Measurements from ENCODE around the gene AARS2.

Gene AARS2

GRCh38 chr6:44264154-44265006 is 48.8 kb downstream of the AARS2 start:
- no peaks in the 10 kb centered on the region for H3K9me3 ChIP-seq (ENCODE audit: control insufficient read depth in 2 of 2, low read length in 2 of 2)
- peaks cover 7 to 13% of the 10 kb centered on the region in 2 donors for H3K36me3 ChIP-seq (ENCODE audit: control insufficient read depth in 2 of 2, insufficient read depth in 2 of 2, low read length in 2 of 2)
- H3K4me1 ChIP-seq (ENCODE audit: control insufficient read depth in 2 of 2, insufficient read depth in 2 of 2, low read length in 2 of 2): peaks cover 25 to 32% of the 10 kb centered on the region in 2 donors
- peaks cover 13 to 14% of the 10 kb centered on the region in 2 donors for H3K27me3 ChIP-seq (ENCODE audit: control insufficient read depth in 2 of 2, insufficient read depth in 2 of 2, low read length in 2 of 2)
- H3K4me3 ChIP-seq (ENCODE audit: low read length in 2 of 2): peak overlapping the region; percentile 80 to 87
- H3K9ac ChIP-seq (ENCODE audit: low read depth in 1 of 2, low read length in 2 of 2): peak overlapping the region; percentile 81 to 88
- peak overlapping the region; percentile 46 to 79 for H3K27ac ChIP-seq (ENCODE audit: low read depth in 2 of 2, low read length in 2 of 2)

- Histone ChIP-seq H3K9me3 (ENCODE audit: control insufficient read depth in 2 of 2, low read length in 2 of 2) (no peaks in the 10 kb centered on the region), H3K4me1 (ENCODE audit: control insufficient read depth in 2 of 2, insufficient read depth in 2 of 2, low read length in 2 of 2) (peaks cover 25 to 34% of the 10 kb centered on the region in 2 donors), H3K27me3 (ENCODE audit: control insufficient read depth in 2 of 2, insufficient read depth in 2 of 2, low read length in 2 of 2) (peaks cover 5% of the 10 kb centered on the region in 2 donors), H3K9ac (ENCODE audit: low read depth in 1 of 2, low read length in 2 of 2) (peak overlapping the region; percentile 81 to 88), H3K36me3 (ENCODE audit: control insufficient read depth in 2 of 2, insufficient read depth in 2 of 2, low read length in 2 of 2) (peaks cover 7 to 19% of the 10 kb centered on the region in 2 donors), H3K4me3 (ENCODE audit: low read length in 2 of 2) (peak overlapping the region; percentile 80 to 87), H3K27ac (ENCODE audit: low read depth in 2 of 2, low read length in 2 of 2) (peak overlapping the region; percentile 8 to 79)
Measured at GRCh38 chr6:44263354-44264100, 49.6 kb downstream of the AARS2 start.

GRCh38 chr6:44262467-44263353 is 50.4 kb downstream of the AARS2 start:
- peaks cover 28 to 39% of the 10 kb centered on the region in 2 donors for H3K4me1 ChIP-seq (ENCODE audit: control insufficient read depth in 2 of 2, insufficient read depth in 2 of 2, low read length in 2 of 2)
- H3K36me3 ChIP-seq (ENCODE audit: control insufficient read depth in 2 of 2, insufficient read depth in 2 of 2, low read length in 2 of 2): peaks cover 7 to 19% of the 10 kb centered on the region in 2 donors
- no peaks in the 10 kb centered on the region for H3K27me3 ChIP-seq (ENCODE audit: control insufficient read depth in 2 of 2, insufficient read depth in 2 of 2, low read length in 2 of 2)
- peak overlapping the region; percentile 81 to 88 for H3K9ac ChIP-seq (ENCODE audit: low read depth in 1 of 2, low read length in 2 of 2)
- H3K27ac ChIP-seq (ENCODE audit: low read depth in 2 of 2, low read length in 2 of 2): peak overlapping the region in 1 of 2 donors; percentile 79
- H3K4me3 ChIP-seq (ENCODE audit: low read length in 2 of 2): peak overlapping the region; percentile 80 to 87
- H3K9me3 ChIP-seq (ENCODE audit: control insufficient read depth in 2 of 2, low read length in 2 of 2): no peaks in the 10 kb centered on the region

- Histone ChIP-seq H3K9me3 (ENCODE audit: control insufficient read depth in 2 of 2, low read length in 2 of 2) (no peaks in the 10 kb centered on the region), H3K27ac (ENCODE audit: low read depth in 2 of 2, low read length in 2 of 2) (no peak overlapping the region), H3K36me3 (ENCODE audit: control insufficient read depth in 2 of 2, insufficient read depth in 2 of 2, low read length in 2 of 2) (peaks cover 7 to 19% of the 10 kb centered on the region in 2 donors), H3K27me3 (ENCODE audit: control insufficient read depth in 2 of 2, insufficient read depth in 2 of 2, low read length in 2 of 2) (no peaks in the 10 kb centered on the region), H3K9ac (ENCODE audit: low read depth in 1 of 2, low read length in 2 of 2) (no peak overlapping the region), H3K4me3 (ENCODE audit: low read length in 2 of 2) (no peak overlapping the region), H3K4me1 (ENCODE audit: control insufficient read depth in 2 of 2, insufficient read depth in 2 of 2, low read length in 2 of 2) (peaks cover 34 to 45% of the 10 kb centered on the region in 2 donors)
Measured at GRCh38 chr6:44261581-44261980, 51.6 kb downstream of the AARS2 start.

GRCh38 chr6:44260451-44261297 is 52.5 kb downstream of the AARS2 start:
- Histone ChIP-seq H3K9ac (ENCODE audit: low read depth in 1 of 2, low read length in 2 of 2) (no peak overlapping the region), H3K27ac (ENCODE audit: low read depth in 2 of 2, low read length in 2 of 2) (no peak overlapping the region), H3K4me3 (ENCODE audit: low read length in 2 of 2) (no peak overlapping the region), H3K27me3 (ENCODE audit: control insufficient read depth in 2 of 2, insufficient read depth in 2 of 2, low read length in 2 of 2) (no peaks in the 10 kb centered on the region), H3K9me3 (ENCODE audit: control insufficient read depth in 2 of 2, low read length in 2 of 2) (no peaks in the 10 kb centered on the region), H3K36me3 (ENCODE audit: control insufficient read depth in 2 of 2, insufficient read depth in 2 of 2, low read length in 2 of 2) (peaks cover 7 to 19% of the 10 kb centered on the region in 2 donors), H3K4me1 (ENCODE audit: control insufficient read depth in 2 of 2, insufficient read depth in 2 of 2, low read length in 2 of 2) (peaks cover 41 to 51% of the 10 kb centered on the region in 2 donors)

GRCh38 chr6:44260011-44260410 is 53.1 kb downstream of the AARS2 start:
- H3K9ac ChIP-seq (ENCODE audit: low read depth in 1 of 2, low read length in 2 of 2): no peak overlapping the region
- peaks cover 41 to 50% of the 10 kb centered on the region in 2 donors for H3K4me1 ChIP-seq (ENCODE audit: control insufficient read depth in 2 of 2, insufficient read depth in 2 of 2, low read length in 2 of 2)
- peaks cover 10 to 24% of the 10 kb centered on the region in 2 donors for H3K36me3 ChIP-seq (ENCODE audit: control insufficient read depth in 2 of 2, insufficient read depth in 2 of 2, low read length in 2 of 2)
- H3K4me3 ChIP-seq (ENCODE audit: low read length in 2 of 2): no peak overlapping the region
- H3K9me3 ChIP-seq (ENCODE audit: control insufficient read depth in 2 of 2, low read length in 2 of 2): no peaks in the 10 kb centered on the region
- H3K27ac ChIP-seq (ENCODE audit: low read depth in 2 of 2, low read length in 2 of 2): no peak overlapping the region
- H3K27me3 ChIP-seq (ENCODE audit: control insufficient read depth in 2 of 2, insufficient read depth in 2 of 2, low read length in 2 of 2): no peaks in the 10 kb centered on the region

GRCh38 chr6:44258921-44259320 is 54.2 kb downstream of the AARS2 start:
- Histone ChIP-seq H3K9me3 (ENCODE audit: control insufficient read depth in 2 of 2, low read length in 2 of 2) (no peaks in the 10 kb centered on the region), H3K9ac (ENCODE audit: low read depth in 1 of 2, low read length in 2 of 2) (no peak overlapping the region), H3K4me3 (ENCODE audit: low read length in 2 of 2) (no peak overlapping the region), H3K4me1 (ENCODE audit: control insufficient read depth in 2 of 2, insufficient read depth in 2 of 2, low read length in 2 of 2) (peaks cover 31 to 39% of the 10 kb centered on the region in 2 donors), H3K36me3 (ENCODE audit: control insufficient read depth in 2 of 2, insufficient read depth in 2 of 2, low read length in 2 of 2) (peaks cover 21 to 35% of the 10 kb centered on the region in 2 donors), H3K27ac (ENCODE audit: low read depth in 2 of 2, low read length in 2 of 2) (no peak overlapping the region), H3K27me3 (ENCODE audit: control insufficient read depth in 2 of 2, insufficient read depth in 2 of 2, low read length in 2 of 2) (no peaks in the 10 kb centered on the region)

- no peak overlapping the region for H3K4me3 ChIP-seq (ENCODE audit: low read length in 2 of 2)
- H3K4me1 ChIP-seq (ENCODE audit: control insufficient read depth in 2 of 2, insufficient read depth in 2 of 2, low read length in 2 of 2): peaks cover 25 to 34% of the 10 kb centered on the region in 2 donors
- H3K9ac ChIP-seq (ENCODE audit: low read depth in 1 of 2, low read length in 2 of 2): no peak overlapping the region
- no peaks in the 10 kb centered on the region for H3K27me3 ChIP-seq (ENCODE audit: control insufficient read depth in 2 of 2, insufficient read depth in 2 of 2, low read length in 2 of 2)
- H3K27ac ChIP-seq (ENCODE audit: low read depth in 2 of 2, low read length in 2 of 2): peak overlapping the region in 1 of 2 donors; percentile 88
- no peaks in the 10 kb centered on the region for H3K9me3 ChIP-seq (ENCODE audit: control insufficient read depth in 2 of 2, low read length in 2 of 2)
- peaks cover 25 to 40% of the 10 kb centered on the region in 2 donors for H3K36me3 ChIP-seq (ENCODE audit: control insufficient read depth in 2 of 2, insufficient read depth in 2 of 2, low read length in 2 of 2)
Measured at GRCh38 chr6:44258325-44258863, 54.8 kb downstream of the AARS2 start.
